ENCODE results near the gene PLPP6. TPM values are rescaled to one million over a fixed set of nuclear protein-coding genes. Genes with fewer than 3 reads are reported as not detected.

The PLPP6 gene
- total RNA-seq, 2 experiments from 2014 or later: 3.8 to 4.0 TPM

- Mint-ChIP-seq H3K27ac (no peak overlapping the region), H3K9me3 (no peaks in the 10 kb centered on the region), H3K36me3 (peaks cover 19% of the 10 kb centered on the region), H3K27me3 (no peaks in the 10 kb centered on the region), H3K4me3 (no peak overlapping the region), H3K4me1 (peaks cover 12% of the 10 kb centered on the region)
- DNase-seq: no peak
Observed at GRCh38 chr9:4701526-4701925, 39.4 kb downstream of the PLPP6 start.

- Mint-ChIP-seq H3K36me3 (peaks cover 27% of the 10 kb centered on the region), H3K4me1 (peaks cover 17% of the 10 kb centered on the region), H3K27ac (no peak overlapping the region), H3K4me3 (no peak overlapping the region), H3K9me3 (no peaks in the 10 kb centered on the region), H3K27me3 (no peaks in the 10 kb centered on the region)
- no peak for DNase-seq
Observed at GRCh38 chr9:4704129-4704528, 42.0 kb downstream of the PLPP6 start.

DNA sequence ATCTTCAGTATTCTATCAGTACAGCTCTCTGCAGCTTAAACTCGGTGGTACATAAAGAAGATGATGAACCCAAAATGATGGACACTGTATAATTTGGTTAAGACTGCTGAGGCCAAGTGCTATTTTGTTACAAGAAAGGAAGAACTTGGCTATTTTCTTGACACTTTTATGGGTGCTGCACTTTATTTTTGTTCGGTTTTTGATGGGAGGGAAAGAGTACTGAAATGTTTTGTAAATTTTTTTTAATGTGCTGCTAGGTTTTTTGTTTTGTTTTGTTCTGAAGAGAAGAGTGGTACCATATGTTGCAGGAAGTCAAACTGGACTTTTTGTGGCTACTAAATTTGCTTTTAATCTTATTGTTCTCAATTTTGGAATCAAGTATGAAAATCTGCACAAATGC lies 43.9 kb downstream of the PLPP6 start:
- no peaks in the 10 kb centered on the region for H3K9me3 Mint-ChIP-seq
- no peak overlapping the region for H3K4me3 Mint-ChIP-seq
- peaks cover 21% of the 10 kb centered on the region for H3K4me1 Mint-ChIP-seq
- peaks cover 36% of the 10 kb centered on the region for H3K36me3 Mint-ChIP-seq
- peak overlapping the region; percentile 52 for H3K27ac Mint-ChIP-seq
- H3K27me3 Mint-ChIP-seq: no peaks in the 10 kb centered on the region
- DNase-seq: no peak

GRCh38 chr9:4706971-4707622 lies 45.0 kb downstream of the PLPP6 start:
- Mint-ChIP-seq H3K4me3 (no peak overlapping the region), H3K27me3 (no peaks in the 10 kb centered on the region), H3K27ac (peak overlapping the region; percentile 60), H3K9me3 (no peaks in the 10 kb centered on the region), H3K36me3 (peaks cover 32% of the 10 kb centered on the region), H3K4me1 (peaks cover 19% of the 10 kb centered on the region)
- no peak for DNase-seq

GRCh38 chr9:4709380-4709779 lies 47.3 kb downstream of the PLPP6 start:
- no peak overlapping the region for H3K4me3 Mint-ChIP-seq
- DNase-seq: no peak
- no peaks in the 10 kb centered on the region for H3K9me3 Mint-ChIP-seq
- H3K36me3 Mint-ChIP-seq: peaks cover 36% of the 10 kb centered on the region
- no peak overlapping the region for H3K27ac Mint-ChIP-seq
- no peaks in the 10 kb centered on the region for H3K27me3 Mint-ChIP-seq
- peaks cover 17% of the 10 kb centered on the region for H3K4me1 Mint-ChIP-seq

- Mint-ChIP-seq H3K4me1 (peaks cover 6% of the 10 kb centered on the region), H3K27me3 (no peaks in the 10 kb centered on the region), H3K4me3 (no peak overlapping the region), H3K9me3 (no peaks in the 10 kb centered on the region), H3K27ac (no peak overlapping the region), H3K36me3 (peaks cover 29% of the 10 kb centered on the region)
- no peak for DNase-seq
Observed at GRCh38 chr9:4713849-4714248, 51.8 kb downstream of the PLPP6 start.

GRCh38 chr9:4714266-4715016 lies 52.3 kb downstream of the PLPP6 start:
- Mint-ChIP-seq H3K27me3 (no peaks in the 10 kb centered on the region), H3K4me3 (no peak overlapping the region)

More at GRCh38 chr9:4714266-4715016, 52.3 kb downstream of the PLPP6 start:
- Mint-ChIP-seq H3K4me1 (peaks cover 2% of the 10 kb centered on the region), H3K36me3 (peaks cover 26% of the 10 kb centered on the region), H3K9me3 (no peaks in the 10 kb centered on the region), H3K27ac (no peak overlapping the region)
- DNase-seq: no peak

Other genes starting within 250 kb of the PLPP6 start
- gene SLC1A1, start 171.8 kb upstream of the PLPP6 start, total RNA-seq: under 1 TPM; 0.10 to 0.23 TPM
- gene SPATA6L, start 4.2 kb downstream of the PLPP6 start, total RNA-seq: under 1 TPM; 0.35 to 0.44 TPM
- 10 to 100 TPM; 10.7 to 10.9 TPM for gene CDC37L1, start 17.3 kb downstream of the PLPP6 start, total RNA-seq
- 10 to 100 TPM; 32.2 to 33.3 TPM for gene AK3, start 78.9 kb downstream of the PLPP6 start, total RNA-seq
- 10 to 100 TPM; 37.9 to 38.6 TPM for gene RCL1, start 130.7 kb downstream of the PLPP6 start, total RNA-seq